Heart right ventricle (tissue), 16 donors: Measurements from ENCODE around the gene EDIL3. TPM values are rescaled to one million over a fixed set of nuclear protein-coding genes. Genes with fewer than 3 reads are reported as not detected.
"Not testable (repeated sequence)": the region's sequence is repeated elsewhere in the genome, so short reads cannot be mapped to it uniquely, and the experiment has no call there.

Source experiments
- ATAC-seq, 8 donors: fragments of 200-7000 bp; cut with Tn5 transposase; one replicate each; pipeline ENCODE4 v1.9.1; 2020; ENCODE audit warnings: mild to moderate bottlenecking in 8 of 8, moderate library complexity in 8 of 8, moderate number of reproducible peaks in 1 of 8
- DNase-seq, 2 donors: peaks; one replicate each; pipeline ENCODE4 v3.0.0-alpha.2; 2020
- H3K27ac ChIP-seq, 10 donors: fragments of 200-600 bp; sonication (generic) in 2 of 10; one replicate each; pipeline versions ENCODE4 v1.5.0 to v1.8.0; 2020 to 2022; ENCODE audit warnings: mild to moderate bottlenecking in 3 of 10
- H3K27me3 ChIP-seq, 7 donors: fragments of 200-600 bp; one replicate each; pipeline ENCODE4 v1.8.0; 2021 to 2022; ENCODE audit warnings: mild to moderate bottlenecking in 2 of 7
- H3K36me3 ChIP-seq, 9 donors: fragments of 200-600 bp; sonication (generic) in 1 of 9; one replicate each; pipeline versions ENCODE4 v1.5.0 to v1.8.0; 2020 to 2022; ENCODE audit warnings: mild to moderate bottlenecking in 2 of 9
- H3K4me1 ChIP-seq, 9 donors: fragments of 200-600 bp; sonication (generic) in 1 of 9; one replicate each; pipeline versions ENCODE4 v1.5.0 to v1.8.0; 2020 to 2022; ENCODE audit warnings: mild to moderate bottlenecking in 4 of 9
- H3K4me3 ChIP-seq, 10 donors: fragments of 200-600 bp; sonication (generic) in 2 of 10; one replicate each; pipeline versions ENCODE4 v1.5.0 to v1.8.0; 2020 to 2022; ENCODE audit warnings: mild to moderate bottlenecking in 7 of 10, moderate library complexity in 2 of 10
- H3K9me3 ChIP-seq, 11 donors: fragments of 200-600 bp in 10 of 11; sonication (generic) in 2 of 11; one replicate each; pipeline versions ENCODE4 v1.5.0 to v1.8.0; 2013 to 2022; ENCODE audit warnings: mild to moderate bottlenecking in 2 of 11, control low read depth in 1 of 11, moderate library complexity in 1 of 11
- CTCF ChIP-seq, 9 donors: fragments of 200-600 bp; sonication (generic) in 2 of 9; IDR thresholded peaks; one replicate each; pipeline versions ENCODE4 v1.5.0 to v1.8.0; 2021 to 2022; ENCODE audit warnings: antibody characterized with exemption in 9 of 9, mild to moderate bottlenecking in 5 of 9, moderate library complexity in 1 of 9
- whole genome bisulfite sequencing, 2 donors: extraction: QIAGEN DNeasy Blood & Tissue Kit; methylation state at CpG; one replicate each; pipeline ENCODE4 v1.1.7; 2013; ENCODE audit warnings: inconsistent platforms in 1 of 2; 5-methylcytosine and 5-hydroxymethylcytosine counted together
- intact Hi-C, 10 donors: fragments of 100-400 bp; cut with DNase I; formaldehyde crosslinking; loops; one replicate each; pipeline versions ENCODE4 v1.11.1 to v1.14.2; 2022
- polyA plus RNA-seq, 2 donors: library from polyadenylated mRNA; stranded (reverse); fragments of 200-250 nt; gene quantifications; one replicate each; pipeline ENCODE4 v1.2.3, GENCODE V29; 2013
- total RNA-seq, 10 donors: library from RNA; stranded (reverse); fragmentation: NEBNext Ultra II Directional in 3 of 10; extraction: Animal tissue kit (Norgen Biotek cat#: 25700) in 3 of 10; gene quantifications; one replicate each; pipeline versions ENCODE4 v1.2.1 to v1.2.4, GENCODE V29; 2021 to 2023
- donor health status: Arrhythmogenic right ventricular cardiomyopathy.
- donor health status: ischemic (EF 13 %, LVEDD 7.1; RV severe dilation, severe dysfunction).
- donor health status: healthy with polysubstance abuse.
- donor health status: DM: no; HTN: yes; CAD: no.
- donor health status: DM: no; HTN: no; CAD: no.
- donor health status: ischemic (EF 25% LVEDD 6.9; RV normal size, moderate dysfunction).
- donor health status: ischemic (EF 25% LVEDD 5.7; RV mildly dilated, moderate dysfunction).
- donor health status: healthy.
- donor health status: DM: yes; HTN: yes; CAD: no.
- donor health status: Ischemic cardiomyopathy.
- donor health status: ischemic (EF 35%, LVEDD 5.7; RV mildly dilated, moderate dysfunction).
- donor health status: nonischemic (EF 11% LVEDD 7.7; RV severe dilation, severe dysfunction).
- donor health status: DM: yes; HTN: yes; CAD: no.
- donor health status: PGD.
- donor health status: ischemic (EF 29% LVEDD 5.4; RV normal size, mild dysfunction).
- donor health status: nonischemic (EF 23%, LVEDD 6.1; RV moderate dilation, normal function).

Gene EDIL3
- total and polyA plus RNA-seq, 12 donors: 1.6 to 10.0 (median 3.9) TPM

DNA sequence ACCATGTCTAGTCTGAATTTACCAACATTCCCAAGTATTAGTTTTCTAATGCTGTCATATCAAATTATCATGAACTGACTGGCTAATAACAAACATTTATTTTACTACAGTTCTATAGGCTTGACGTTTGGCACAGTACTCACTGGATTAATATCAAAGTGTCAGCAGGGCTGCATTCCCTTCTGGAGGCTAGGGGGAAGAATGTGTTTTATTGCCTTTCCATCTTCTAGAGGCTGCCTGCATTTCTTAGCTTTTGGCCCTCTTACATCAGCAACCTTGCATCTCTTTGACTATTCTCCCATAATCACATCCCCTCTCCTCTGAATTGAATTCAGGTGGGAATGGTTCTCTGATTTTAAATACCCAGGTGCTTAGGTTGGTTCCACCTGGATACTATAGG, 84.7 kb downstream of the EDIL3 start:
- Histone ChIP-seq H3K27ac (no peak overlapping the region), H3K4me3 (no peak overlapping the region), H3K36me3 (no peaks in the 10 kb centered on the region), H3K27me3 (no peaks in the 10 kb centered on the region), H3K4me1 (peaks cover 0 to 5% (median 0%) of the 10 kb centered on the region in 9 donors), H3K9me3 (peaks cover 0 to 4% (median 0%) of the 10 kb centered on the region in 11 donors)
- TF ChIP-seq CTCF (IDR thresholded peaks at IDR 0.05): no peak
- intact Hi-C loops: no loop called here
- WGBS, 2 donors: 43 to 52% methylated on average over 1 of the region's 1 CpG
- DNase-seq (no peak), ATAC-seq (no peak)

DNA sequence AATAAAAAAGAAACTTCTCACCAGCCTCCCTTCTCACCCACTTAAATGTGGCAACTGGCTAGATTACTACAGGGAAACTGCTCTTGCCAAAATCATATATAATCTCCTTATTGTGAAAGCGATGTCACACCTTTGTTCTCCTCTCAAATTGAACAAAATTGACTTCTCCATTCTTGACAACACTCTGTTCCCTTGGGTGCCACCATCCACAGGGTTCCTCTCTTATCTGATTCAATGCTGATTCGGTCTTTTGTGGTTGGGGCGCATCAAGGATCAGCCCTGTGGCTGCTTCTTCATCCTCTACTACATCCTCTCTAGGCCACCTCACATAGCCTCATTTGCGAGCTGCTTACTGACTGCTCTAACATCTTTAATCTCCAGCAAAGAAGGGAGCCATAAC, 86.1 kb downstream of the EDIL3 start:
- Histone ChIP-seq H3K27me3 (no peaks in the 10 kb centered on the region), H3K27ac (no peak overlapping the region), H3K36me3 (no peaks in the 10 kb centered on the region), H3K4me3 (no peak overlapping the region), H3K4me1 (peaks cover 0 to 5% (median 0%) of the 10 kb centered on the region in 9 donors), H3K9me3 (peaks cover 0 to 4% (median 0%) of the 10 kb centered on the region in 11 donors)
- no peak for ATAC-seq
- no peak for DNase-seq
- 91 to 92% methylated on average over 4 of the region's 4 CpGs for WGBS, 2 donors
- TF ChIP-seq CTCF (IDR thresholded peaks at IDR 0.05): no peak
- intact Hi-C loops: no loop called here

DNA sequence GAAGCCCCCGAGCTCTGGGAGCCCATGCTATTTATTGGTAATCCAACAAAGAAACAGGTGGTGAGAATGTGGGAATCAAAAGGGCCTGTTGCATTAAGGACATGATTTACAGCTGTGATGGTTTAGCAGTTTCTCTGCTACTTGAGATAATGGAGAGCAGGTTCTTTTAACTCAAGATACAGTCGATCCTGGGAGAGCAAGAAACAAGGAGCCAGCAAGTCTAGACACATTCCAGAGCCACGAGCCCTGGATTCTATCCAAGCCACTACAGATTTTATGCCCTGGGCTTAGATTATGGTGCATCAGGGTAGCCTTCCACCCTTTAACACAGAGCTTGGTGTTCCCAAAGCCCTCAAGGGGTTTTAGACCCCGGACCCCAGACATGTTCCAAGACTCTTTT, 87.0 kb downstream of the EDIL3 start:
- H3K4me1 ChIP-seq, intact Hi-C loops, H3K36me3 ChIP-seq, DNase-seq, H3K27ac ChIP-seq, ATAC-seq, H3K4me3 ChIP-seq, H3K27me3 ChIP-seq, H3K9me3 ChIP-seq: not testable (repeated sequence)
- WGBS, 2 donors: 52 to 53% methylated on average over 4 of the region's 4 CpGs

- TF ChIP-seq CTCF (IDR thresholded peaks at IDR 0.05): no peak
- Histone ChIP-seq H3K9me3 (no peaks in the 10 kb centered on the region), H3K4me1 (peaks cover 0 to 6% (median 0%) of the 10 kb centered on the region in 9 donors), H3K4me3 (no peak overlapping the region), H3K36me3 (no peaks in the 10 kb centered on the region), H3K27ac (no peak overlapping the region), H3K27me3 (no peaks in the 10 kb centered on the region)
- intact Hi-C loops: no loop called here
- ATAC-seq (no peak), DNase-seq (no peak)
- 84 to 86% methylated on average over 14 of the region's 14 CpGs for WGBS, 2 donors
Measured at GRCh38 chr5:84292788-84293653, 91.7 kb downstream of the EDIL3 start.
